DND-41 (cell line): ENCODE measurements around the gene MYEF2.

Experiments used
- ATAC-seq: fragments of 200-7000 bp; cut with Tn5 transposase; 3 replicates; pipeline ENCODE4 v1.9.1; 2021; ENCODE audit warnings: low read depth; ENCODE audit not compliant: insufficient read depth
- DNase-seq: peaks from one replicate; pipeline ENCODE4 v3.0.0-alpha.2; 2020
- H2AFZ ChIP-seq: 2 replicates; pipeline ENCODE4 v1.6.0; 2012; ENCODE audit warnings: low read depth, low read length
- H3K27ac ChIP-seq: 2 replicates; pipeline ENCODE4 v1.5.1; 2012; ENCODE audit warnings: low read length, inconsistent platforms
- H3K27me3 ChIP-seq: fragments of 200-600 bp; sonication (generic); 2 replicates; pipeline ENCODE4 v1.6.0; 2012; ENCODE audit warnings: low read length, mild to moderate bottlenecking, inconsistent platforms; ENCODE audit not compliant: insufficient read depth, poor library complexity
- H3K36me3 ChIP-seq: 2 replicates; pipeline ENCODE4 v1.5.1; 2012; ENCODE audit warnings: low read length, inconsistent platforms; ENCODE audit not compliant: insufficient read depth
- H3K4me1 ChIP-seq: 2 replicates; pipeline ENCODE4 v1.5.1; 2012; ENCODE audit warnings: mild to moderate bottlenecking, low read length; ENCODE audit not compliant: insufficient read depth
- H3K4me2 ChIP-seq: 2 replicates; pipeline ENCODE4 v1.6.0; 2012; ENCODE audit warnings: mild to moderate bottlenecking, moderate library complexity, low read length, inconsistent platforms; ENCODE audit not compliant: insufficient read depth
- H3K4me3 ChIP-seq, 2 experiments: fragments of 200-600 bp in 1 of 2; shearing (Covaris generic) in 1 of 2; 2 replicates each; pipeline ENCODE4 v1.5.1; 2012 to 2016; ENCODE audit warnings: inconsistent platforms in 2 of 2, low read length in 2 of 2, mild to moderate bottlenecking in 2 of 2, low read depth in 1 of 2, moderate library complexity in 1 of 2
- H3K79me2 ChIP-seq: 2 replicates; pipeline ENCODE4 v1.6.0; 2012; ENCODE audit warnings: low read length, inconsistent platforms; ENCODE audit not compliant: insufficient read depth
- H3K9ac ChIP-seq: 2 replicates; pipeline ENCODE4 v1.6.0; 2012; ENCODE audit warnings: low read depth, mild to moderate bottlenecking, inconsistent platforms, low read length, moderate library complexity
- H3K9me3 ChIP-seq: 2 replicates; pipeline ENCODE4 v1.5.1; 2012; ENCODE audit warnings: low read length, moderate library complexity, mild to moderate bottlenecking, inconsistent platforms; ENCODE audit not compliant: insufficient read depth, severe bottlenecking
- H4K20me1 ChIP-seq: 2 replicates; pipeline ENCODE4 v1.6.0; 2012; ENCODE audit warnings: low read length; ENCODE audit not compliant: insufficient read depth
- CTCF ChIP-seq: IDR thresholded peaks from 2 replicates; pipeline ENCODE4 v1.5.1; 2012; ENCODE audit warnings: borderline replicate concordance, low read length, moderate library complexity, mild to moderate bottlenecking; ENCODE audit not compliant: poor library complexity, severe bottlenecking; ENCODE audit errors: extremely low read depth
- EZH2 ChIP-seq: IDR thresholded peaks from 3 replicates; pipeline ENCODE4 v1.6.1; 2012; ENCODE audit warnings: borderline replicate concordance, low read depth, mild to moderate bottlenecking, moderate library complexity, low read length, inconsistent platforms; ENCODE audit not compliant: severe bottlenecking

The MYEF2 gene

GRCh38 chr15:48191574-48192225 is 13.6 kb upstream of the MYEF2 start, which contains the start of gene CTXN2:
Gene CTXN2 (plus strand): TSS chr15:48191665. CDS start chr15:48201301, 9,636 bp downstream.
- Histone ChIP-seq H3K4me3 (no peak within 1 kb of the TSS), H3K79me2 (no peaks in the 10 kb centered on the region), H2AFZ (no peak within 1 kb of the TSS), H3K4me1 (no peaks in the 10 kb centered on the region), H3K36me3 (no peaks in the 10 kb centered on the region), H3K27me3 (no peaks in the 10 kb centered on the region), H3K9me3 (no peaks in the 10 kb centered on the region), H3K9ac (no peak within 1 kb of the TSS), H4K20me1 (no peaks in the 10 kb centered on the region), H3K27ac (no peak within 1 kb of the TSS), H3K4me2 (no peak within 1 kb of the TSS)
- no peak for DNase-seq
- no peak for ATAC-seq
- TF ChIP-seq CTCF (no peak), EZH2 (no peak)

GRCh38 chr15:48190932-48191573 is 13.0 kb upstream of the MYEF2 start:
- H3K79me2 ChIP-seq, result no peaks in the 10 kb centered on the region
- no peaks in the 10 kb centered on the region for H3K4me1 ChIP-seq
- no peak overlapping the region for H3K9ac ChIP-seq
- no peaks in the 10 kb centered on the region for H4K20me1 ChIP-seq
- no peaks in the 10 kb centered on the region for H3K36me3 ChIP-seq
- DNase-seq (peak; percentile 61), ATAC-seq (peak; percentile 58; the same call in 1 of the 3 replicates)
- no peaks in the 10 kb centered on the region for H3K27me3 ChIP-seq
- H2AFZ ChIP-seq, result no peak overlapping the region
- TF ChIP-seq EZH2 (no peak), CTCF (no peak)
- no peak overlapping the region for H3K4me2 ChIP-seq
- H3K27ac ChIP-seq, result no peak overlapping the region
- no peaks in the 10 kb centered on the region for H3K9me3 ChIP-seq
- H3K4me3 ChIP-seq, result no peak overlapping the region

GRCh38 chr15:48186271-48186670 is 8.2 kb upstream of the MYEF2 start:
- Histone ChIP-seq H3K9me3 (no peaks in the 10 kb centered on the region), H3K4me1 (no peaks in the 10 kb centered on the region)
- DNase-seq, result no peak

More at GRCh38 chr15:48186271-48186670, 8.2 kb upstream of the MYEF2 start:
- Histone ChIP-seq H3K4me3 (no peak overlapping the region), H3K79me2 (no peaks in the 10 kb centered on the region), H3K36me3 (no peaks in the 10 kb centered on the region), H4K20me1 (no peaks in the 10 kb centered on the region), H2AFZ (no peak overlapping the region), H3K4me2 (no peak overlapping the region), H3K27me3 (no peaks in the 10 kb centered on the region), H3K9ac (no peak overlapping the region), H3K27ac (no peak overlapping the region)
- no peak for TF ChIP-seq EZH2
- TF ChIP-seq CTCF, result no peak
- no peak for ATAC-seq
